ENCODE data around the gene BPIFA3. TPM values are rescaled to one million over a fixed set of nuclear protein-coding genes. Genes with fewer than 3 reads are reported as not detected.
"Not testable (repeated sequence)": the region's sequence is repeated elsewhere in the genome, so short reads cannot be mapped to it uniquely, and the experiment has no call there.

The BPIFA3 gene
- total RNA-seq, 1 experiment from 2014 or later = not detected

GRCh38 chr20:33183312-33183711 is 33.8 kb upstream of the BPIFA3 start (continued):
- TF ChIP-seq CTCF (IDR thresholded peaks at IDR 0.05 in 2 of 3, conservative IDR thresholded peaks at IDR 0.05 in 1 of 3; ENCODE audit: borderline replicate concordance in 1 of 3, insufficient read depth in 1 of 3, low read depth in 2 of 3, low read length in 2 of 3) (no peak), POLR2AphosphoS5 (IDR thresholded peaks at IDR 0.05; ENCODE audit: low read depth, low read length) (no peak), YY1 (IDR thresholded peaks at IDR 0.05; ENCODE audit: extremely low read depth, insufficient replicate concordance, low read depth, low read length) (no peak)

GRCh38 chr20:33185031-33185590 is 32.0 kb upstream of the BPIFA3 start:
- intact Hi-C loops (cut with micrococcal nuclease); H4K20me1 ChIP-seq (ENCODE audit: insufficient read depth); H3K9me2 ChIP-seq (ENCODE audit: insufficient read depth); H3K4me3 ChIP-seq (replicated peaks in 1 of 2; ENCODE audit: low read depth in 1 of 2, low read length in 2 of 2); H3K9ac ChIP-seq (ENCODE audit: low read length); DNase-seq (ENCODE audit: low read depth, low spot score); ATAC-seq; H2AFZ ChIP-seq (ENCODE audit: low read depth, low read length, poor library complexity, severe bottlenecking); H3K27me3 ChIP-seq (ENCODE audit: insufficient read depth, low read length); H3K9me3 ChIP-seq (ENCODE audit: control insufficient read depth in 1 of 2, insufficient read depth in 1 of 2, low read depth in 1 of 2, low read length in 2 of 2); POLR2A ChIA-PET; H3K36me3 ChIP-seq (ENCODE audit: control insufficient read depth in 1 of 2, insufficient read depth in 2 of 2, low read length in 2 of 2); H3K4me1 ChIP-seq (ENCODE audit: control insufficient read depth in 1 of 2, insufficient read depth in 2 of 2, low read length in 2 of 2); CTCF ChIA-PET; H3K79me2 ChIP-seq (ENCODE audit: insufficient read depth, low read length); H3K4me2 ChIP-seq (ENCODE audit: low read length); H3K27ac ChIP-seq (ENCODE audit: low read depth, low read length); RAD21 ChIA-PET (ENCODE audit: low non-redundant PET in 1 of 2, low total read pairs in 2 of 2, uncharacterized antibody in 2 of 2, unreplicated experiment in 2 of 2); BruUV-seq (replicated peaks): not testable (repeated sequence)

- ATAC-seq = no peak
- Histone ChIP-seq H3K79me2 (ENCODE audit: insufficient read depth, low read length) (no peaks in the 10 kb centered on the region), H3K4me2 (ENCODE audit: low read length) (no peak overlapping the region), H3K9ac (ENCODE audit: low read length) (no peak overlapping the region), H3K9me2 (ENCODE audit: insufficient read depth) (no peaks in the 10 kb centered on the region), H3K9me3 (ENCODE audit: control insufficient read depth in 1 of 2, insufficient read depth in 1 of 2, low read depth in 1 of 2, low read length in 2 of 2) (no peaks in the 10 kb centered on the region), H3K4me3 (replicated peaks in 1 of 2; ENCODE audit: low read depth in 1 of 2, low read length in 2 of 2) (no peak overlapping the region), H3K4me1 (ENCODE audit: control insufficient read depth in 1 of 2, insufficient read depth in 2 of 2, low read length in 2 of 2) (no peaks in the 10 kb centered on the region), H3K36me3 (ENCODE audit: control insufficient read depth in 1 of 2, insufficient read depth in 2 of 2, low read length in 2 of 2) (no peaks in the 10 kb centered on the region), H2AFZ (ENCODE audit: low read depth, low read length, poor library complexity, severe bottlenecking) (no peak overlapping the region), H3K27ac (ENCODE audit: low read depth, low read length) (no peak overlapping the region), H3K27me3 (ENCODE audit: insufficient read depth, low read length) (peaks cover 25% of the 10 kb centered on the region), H4K20me1 (ENCODE audit: insufficient read depth) (no peaks in the 10 kb centered on the region)
- ChIA-PET CTCF (no interaction called here), POLR2A (no interaction called here), RAD21 (ENCODE audit: low non-redundant PET in 1 of 2, low total read pairs in 2 of 2, uncharacterized antibody in 2 of 2, unreplicated experiment in 2 of 2) (no interaction called here)
- no peak for DNase-seq (ENCODE audit: low read depth, low spot score)
- intact Hi-C loops (cut with micrococcal nuclease) = no loop called here
- no TSS peak for BruUV-seq (replicated peaks)
- TF ChIP-seq MAX (IDR thresholded peaks at IDR 0.05) (no peak), SRF (IDR thresholded peaks at IDR 0.05; ENCODE audit: low read depth) (no peak), EZH2phosphoT487 (IDR thresholded peaks at IDR 0.05; ENCODE audit: borderline replicate concordance) (no peak), CTCF (IDR thresholded peaks at IDR 0.05 in 2 of 3, conservative IDR thresholded peaks at IDR 0.05 in 1 of 3; ENCODE audit: borderline replicate concordance in 1 of 3, insufficient read depth in 1 of 3, low read depth in 2 of 3, low read length in 2 of 3) (no peak), ZBTB33 (IDR thresholded peaks at IDR 0.05; ENCODE audit: extremely low read depth, insufficient replicate concordance, low read length) (no peak), ZNF274 (IDR thresholded peaks at IDR 0.05; ENCODE audit: low read depth, low read length) (no peak), POLR2A (IDR thresholded peaks at IDR 0.05; ENCODE audit: borderline replicate concordance, extremely low read depth, insufficient read depth, insufficient read length) (no peak), POLR2AphosphoS5 (IDR thresholded peaks at IDR 0.05; ENCODE audit: low read depth, low read length) (no peak), ZFX (IDR thresholded peaks at IDR 0.05) (no peak)
Observed at GRCh38 chr20:33187491-33187890, 29.7 kb upstream of the BPIFA3 start.

Data from HCT116 (cell line).